SK-N-SH (cell line): ENCODE data around the gene ZMIZ1.
A peak's percentile ranks its signal among the peaks of the same experiment; 100 is the strongest.

ENCODE experiments used
- EP300 ChIP-seq, 2 experiments: IDR thresholded peaks; 2 replicates each; pipeline versions ENCODE4 v1.4.0 to v1.6.1; 2012; ENCODE audit warnings: borderline replicate concordance in 1 of 2, low read depth in 1 of 2, low read length in 1 of 2
- NRF1 ChIP-seq: IDR thresholded peaks from 2 replicates; pipeline ENCODE4 v1.6.1; 2012; ENCODE audit warnings: low read depth, mild to moderate bottlenecking, low read length
- RAD21 ChIP-seq: IDR thresholded peaks from 2 replicates; pipeline ENCODE4 v1.6.1; 2012; ENCODE audit warnings: mild to moderate bottlenecking, low read length
- TCF12 ChIP-seq: IDR thresholded peaks from 2 replicates; pipeline ENCODE4 v1.4.0; 2012
- TF ChIP-seq, protein P1 (sequence below): fragments of 200-600 bp; sonication (generic); IDR thresholded peaks from 2 replicates; pipeline ENCODE4 v1.6.1; 2017; ENCODE audit warnings: antibody characterized with exemption, mild to moderate bottlenecking, moderate library complexity
- TF ChIP-seq, protein P2 (sequence below): fragments of 150-350 bp; IDR thresholded peaks from 2 replicates; pipeline ENCODE4 v1.6.1; 2017; ENCODE audit warnings: antibody characterized with exemption, low read length, low read depth, borderline replicate concordance

DNA sequence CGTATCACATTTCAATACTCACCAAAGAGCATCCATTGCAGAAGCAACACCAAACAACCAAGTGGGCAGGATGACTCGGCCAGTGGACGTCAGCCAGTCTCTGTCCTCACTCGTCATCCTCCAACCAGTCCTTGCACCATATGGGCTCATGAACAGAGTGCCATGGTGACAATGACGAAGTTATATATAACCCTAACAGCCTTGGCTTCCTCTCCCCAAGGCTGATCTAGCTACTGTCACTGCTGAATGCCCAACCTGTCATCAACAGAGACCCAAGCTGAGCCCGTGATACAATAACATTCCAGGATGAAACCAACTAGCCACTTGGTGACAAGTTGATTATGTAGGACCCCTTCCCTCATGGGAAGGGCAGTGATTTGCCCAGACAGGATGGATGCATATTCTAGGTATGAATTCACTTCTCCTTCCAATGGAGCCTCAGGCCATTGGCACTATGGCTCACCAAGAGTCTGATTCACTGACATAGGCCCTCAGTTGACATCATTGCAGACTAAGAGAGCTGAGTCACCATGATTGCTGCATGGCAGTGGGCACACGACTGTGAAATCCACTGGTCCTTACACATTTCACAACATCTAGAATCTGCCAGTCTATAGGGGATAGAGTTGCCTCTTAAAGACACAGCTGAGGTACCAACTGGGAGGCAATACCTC is 252.2 kb downstream of the ZMIZ1 start:
- TF ChIP-seq NRF1 (no peak), EP300 (IDR thresholded peaks at IDR 0.05; ENCODE audit: borderline replicate concordance in 1 of 2, low read depth in 1 of 2, low read length in 1 of 2) (peak in 1 of 2 experiments; percentile 43; a peak in 1 of 4 replicates), TCF12 (peak; percentile 51; the same call in 1 of the 2 replicates), RAD21 (no peak)
- TF ChIP-seq, protein P1, sequence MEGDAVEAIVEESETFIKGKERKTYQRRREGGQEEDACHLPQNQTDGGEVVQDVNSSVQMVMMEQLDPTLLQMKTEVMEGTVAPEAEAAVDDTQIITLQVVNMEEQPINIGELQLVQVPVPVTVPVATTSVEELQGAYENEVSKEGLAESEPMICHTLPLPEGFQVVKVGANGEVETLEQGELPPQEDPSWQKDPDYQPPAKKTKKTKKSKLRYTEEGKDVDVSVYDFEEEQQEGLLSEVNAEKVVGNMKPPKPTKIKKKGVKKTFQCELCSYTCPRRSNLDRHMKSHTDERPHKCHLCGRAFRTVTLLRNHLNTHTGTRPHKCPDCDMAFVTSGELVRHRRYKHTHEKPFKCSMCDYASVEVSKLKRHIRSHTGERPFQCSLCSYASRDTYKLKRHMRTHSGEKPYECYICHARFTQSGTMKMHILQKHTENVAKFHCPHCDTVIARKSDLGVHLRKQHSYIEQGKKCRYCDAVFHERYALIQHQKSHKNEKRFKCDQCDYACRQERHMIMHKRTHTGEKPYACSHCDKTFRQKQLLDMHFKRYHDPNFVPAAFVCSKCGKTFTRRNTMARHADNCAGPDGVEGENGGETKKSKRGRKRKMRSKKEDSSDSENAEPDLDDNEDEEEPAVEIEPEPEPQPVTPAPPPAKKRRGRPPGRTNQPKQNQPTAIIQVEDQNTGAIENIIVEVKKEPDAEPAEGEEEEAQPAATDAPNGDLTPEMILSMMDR: no peak
- TF ChIP-seq, protein P2, sequence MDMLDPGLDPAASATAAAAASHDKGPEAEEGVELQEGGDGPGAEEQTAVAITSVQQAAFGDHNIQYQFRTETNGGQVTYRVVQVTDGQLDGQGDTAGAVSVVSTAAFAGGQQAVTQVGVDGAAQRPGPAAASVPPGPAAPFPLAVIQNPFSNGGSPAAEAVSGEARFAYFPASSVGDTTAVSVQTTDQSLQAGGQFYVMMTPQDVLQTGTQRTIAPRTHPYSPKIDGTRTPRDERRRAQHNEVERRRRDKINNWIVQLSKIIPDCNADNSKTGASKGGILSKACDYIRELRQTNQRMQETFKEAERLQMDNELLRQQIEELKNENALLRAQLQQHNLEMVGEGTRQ: no peak
